Pancreas (tissue), 10 donors: ENCODE measurements around the gene PROM2. TPM values are rescaled to one million over a fixed set of nuclear protein-coding genes. Genes with fewer than 3 reads are reported as not detected.

Source experiments
- ATAC-seq, 4 donors: fragments of 200-7000 bp; cut with Tn5 transposase; one replicate each; pipeline versions ENCODE4 v1.8.0 to v1.9.1; 2020; ENCODE audit warnings: mild to moderate bottlenecking in 4 of 4, moderate library complexity in 4 of 4
- DNase-seq, 6 donors: peaks; one replicate each; pipeline ENCODE4 v3.0.0-alpha.2; 2020
- FAIRE-seq: peaks from 2 replicates; lab custom pipeline; 2012; peaks lifted over from hg19 to GRCh38; lab: Jason Lieb, UNC
- H3K27ac ChIP-seq, 4 donors: fragments of 200-600 bp; sonication (generic); 1 replicate in 3 of 4; 2 replicates in 1 of 4; pipeline versions ENCODE4 v1.5.0 to v1.8.0; 2020
- H3K27me3 ChIP-seq, 4 donors: fragments of 200-600 bp; one replicate each; pipeline ENCODE4 v1.8.0; 2021
- H3K36me3 ChIP-seq, 3 donors: fragments of 200-600 bp; sonication (generic) in 1 of 3; one replicate each; pipeline versions ENCODE4 v1.5.0 to v1.8.0; 2020 to 2021
- H3K4me1 ChIP-seq, 3 donors: fragments of 200-600 bp; one replicate each; pipeline ENCODE4 v1.8.0; 2021
- H3K4me3 ChIP-seq, 4 donors: fragments of 200-600 bp; sonication (generic) in 2 of 4; one replicate each; pipeline versions ENCODE4 v1.5.0 to v1.8.0; 2020 to 2021
- H3K9me3 ChIP-seq, 4 donors: fragments of 200-600 bp; one replicate each; pipeline ENCODE4 v1.8.0; 2021
- CTCF ChIP-seq, 4 donors: fragments of 200-600 bp; sonication (generic) in 3 of 4; IDR thresholded peaks; one replicate each; pipeline versions ENCODE4 v1.5.0 to v1.8.0; 2021; ENCODE audit warnings: antibody characterized with exemption in 4 of 4
- WGBS, 2 donors: extraction: QIAGEN DNeasy Blood & Tissue Kit; methylation state at CpG; one replicate each; pipeline ENCODE4 v1.1.7; 2013; 5-methylcytosine and 5-hydroxymethylcytosine counted together
- intact Hi-C, 3 donors: fragments of 100-400 bp; cut with DNase I; formaldehyde crosslinking; loops; one replicate each; pipeline versions ENCODE4 v1.11.1 to v1.14.2; 2022
- polyA plus RNA-seq, 2 donors: library from polyadenylated mRNA; stranded (reverse); fragments of 200-250 nt; gene quantifications; one replicate each; pipeline ENCODE4 v1.2.3, GENCODE V29; 2013
- total RNA-seq, 6 donors: library from RNA; stranded (reverse); fragmentation: NEBNext Ultra II Directional in 4 of 6; extraction: Animal tissue kit (Norgen Biotek cat#: 25700) in 4 of 6; gene quantifications; one replicate each; pipeline versions ENCODE4 v1.2.1 to v1.2.4, GENCODE V29; 2021 to 2023
- donor health status: healthy with polysubstance abuse.
- donor health status: DM: no; HTN: no; CAD: no; lungs with moderate emphysema.
- donor health status: DM: no; HTN: no; CAD: no.
- donor health status: control.
- donor health status: control.
- donor health status: Bipolar disorder and iron deficiency.
- donor health status: DM: yes; HTN: yes; CAD: no.
- donor health status: DM: no; HTN: no; CAD: no.
- donor health status: DM: no; HTN: no; CAD: no.
- donor health status: DM: yes; HTN: yes; CAD: no.

Gene PROM2
- total and polyA plus RNA-seq, 8 donors: 8.3 to 20.4 (median 12.5) TPM

- DNase-seq (peak in 2 of 6 donors; percentile 8 to 53), ATAC-seq (no peak), FAIRE-seq (no peak)
- no peaks in the 10 kb centered on the region for H3K36me3 ChIP-seq
- no peaks in the 10 kb centered on the region for H3K4me1 ChIP-seq
- 77 to 80% methylated on average over 10 to 11 of the region's 11 CpGs for WGBS, 2 donors
- H3K9me3 ChIP-seq: no peaks in the 10 kb centered on the region
- H3K27me3 ChIP-seq: no peaks in the 10 kb centered on the region
- no peak overlapping the region for H3K4me3 ChIP-seq
- intact Hi-C loops: no loop called here
- no peak for TF ChIP-seq CTCF (IDR thresholded peaks at IDR 0.05)
- no peak overlapping the region for H3K27ac ChIP-seq
Observed at GRCh38 chr2:95320344-95320712, 46.1 kb downstream of the PROM2 start.

- no peaks in the 10 kb centered on the region for H3K9me3 ChIP-seq
- TF ChIP-seq CTCF (IDR thresholded peaks at IDR 0.05): no peak
- DNase-seq: peak in 2 of 6 donors; percentile 9 to 29
- 79 to 80% methylated on average over 18 of the region's 18 CpGs for WGBS, 2 donors
- no peaks in the 10 kb centered on the region for H3K36me3 ChIP-seq
- intact Hi-C loops: no loop called here
- no peak overlapping the region for H3K4me3 ChIP-seq
- H3K27me3 ChIP-seq: no peaks in the 10 kb centered on the region
- no peaks in the 10 kb centered on the region for H3K4me1 ChIP-seq
- ATAC-seq: no peak
- FAIRE-seq: no peak
- H3K27ac ChIP-seq: no peak overlapping the region
Observed at GRCh38 chr2:95320986-95321767, 46.9 kb downstream of the PROM2 start.

GRCh38 chr2:95323347-95324155, 49.3 kb downstream of the PROM2 start:
- H3K27ac ChIP-seq: no peak overlapping the region
- H3K9me3 ChIP-seq: no peaks in the 10 kb centered on the region
- DNase-seq: peak in 2 of 6 donors; percentile 36 to 70
- FAIRE-seq: no peak
- 70% methylated on average over 26 of the region's 26 CpGs for WGBS, 2 donors
- ATAC-seq: peak in 3 of 4 donors; percentile 56 to 83 (median 76)
- H3K27me3 ChIP-seq: no peaks in the 10 kb centered on the region
- H3K36me3 ChIP-seq: no peaks in the 10 kb centered on the region
- intact Hi-C loops: no loop called here
- H3K4me3 ChIP-seq: no peak overlapping the region
- no peaks in the 10 kb centered on the region for H3K4me1 ChIP-seq
- TF ChIP-seq CTCF (IDR thresholded peaks at IDR 0.05): peak in 3 of 4 donors; percentile 26 to 32 (median 29)

- H3K9me3 ChIP-seq: no peaks in the 10 kb centered on the region
- H3K4me1 ChIP-seq: no peaks in the 10 kb centered on the region
- H3K36me3 ChIP-seq: no peaks in the 10 kb centered on the region
- no peak overlapping the region for H3K4me3 ChIP-seq
- intact Hi-C loops: no loop called here
- ATAC-seq (no peak), FAIRE-seq (no peak), DNase-seq (peak in 2 of 6 donors; percentile 18 to 53)
- WGBS, 2 donors: 92 to 95% methylated on average over 13 of the region's 13 CpGs
- no peak for TF ChIP-seq CTCF (IDR thresholded peaks at IDR 0.05)
- H3K27me3 ChIP-seq: no peaks in the 10 kb centered on the region
- H3K27ac ChIP-seq: no peak overlapping the region
Observed at GRCh38 chr2:95325026-95325425, 50.8 kb downstream of the PROM2 start.
